Left cardiac atrium (tissue), 4 donors: ENCODE data around the gene CAPN9. TPM values are rescaled to one million over a fixed set of nuclear protein-coding genes. Genes with fewer than 3 reads are reported as not detected.
A peak's percentile ranks its signal among the peaks of the same experiment; 100 is the strongest.
"Not testable (repeated sequence)": the region's sequence is repeated elsewhere in the genome, so short reads cannot be mapped to it uniquely, and the experiment has no call there.

Experiments used
- ATAC-seq, 2 donors: fragments of 200-7000 bp; cut with Tn5 transposase; one replicate each; pipeline ENCODE4 v1.9.1; 2020; ENCODE audit warnings: mild to moderate bottlenecking in 2 of 2, moderate library complexity in 2 of 2
- DNase-seq: peaks from one replicate; pipeline ENCODE4 v3.0.0-alpha.2; 2020
- intact Hi-C, 2 donors: fragments of 100-400 bp; cut with DNase I; formaldehyde crosslinking; loops; one replicate each; pipeline versions ENCODE4 v1.14.1 to v1.15.1; 2022 to 2023
- long read RNA-seq: library from polyadenylated mRNA; unstranded; transcript quantifications from one replicate; pipeline ENCODE4 v2.0.0, GENCODE V29; 2021
- total RNA-seq, 2 donors: library from RNA; stranded (reverse); fragmentation: NEBNext Ultra II Directional; extraction: Animal tissue kit (Norgen Biotek cat#: 25700); gene quantifications; one replicate each; pipeline ENCODE4 v1.2.1, GENCODE V29; 2021
- donor health status: DM: no; HTN: yes; CAD: no.
- donor health status: DM: no; HTN: yes; CAD: no; lungs with severe emphysema.
- donor health status: DM: yes; HTN: yes; CAD: no.
- donor health status: Dilated cardiomyopathy.

Gene CAPN9
- under 1 TPM; 0.18 to 0.24 TPM for total RNA-seq
- long read RNA-seq = 0 reads

- intact Hi-C loops = no loop called here
- ATAC-seq = no peak
- no peak for DNase-seq
These were observed at the start of gene CAPN9 for GRCh38 chr1:230747127-230747730. Gene CAPN9 (plus strand): TSS chr1:230747388. CDS start chr1:230747497, 109 bp downstream.

GRCh38 chr1:230698130-230698529, 49.1 kb upstream of the CAPN9 start:
- DNase-seq (no peak), ATAC-seq (no peak)
- intact Hi-C loops = no loop called here

GRCh38 chr1:230698964-230699363, 48.2 kb upstream of the CAPN9 start:
- DNase-seq, intact Hi-C loops, ATAC-seq: not testable (repeated sequence)

GRCh38 chr1:230699716-230700115, 47.5 kb upstream of the CAPN9 start:
- no peak for DNase-seq
- intact Hi-C loops = no loop called here
- no peak for ATAC-seq

- ATAC-seq = no peak
- intact Hi-C loops = no loop called here
- DNase-seq = no peak
These were observed 47.1 kb upstream of the CAPN9 start for GRCh38 chr1:230700132-230700531.

GRCh38 chr1:230701434-230701833, 45.8 kb upstream of the CAPN9 start:
- intact Hi-C loops = no loop called here
- ATAC-seq = no peak
- DNase-seq = no peak

- ATAC-seq = no peak
- intact Hi-C loops = no loop called here
- DNase-seq = no peak
These were observed 45.1 kb upstream of the CAPN9 start for GRCh38 chr1:230701895-230702768.

- no peak for ATAC-seq
- intact Hi-C loops = no loop called here
- no peak for DNase-seq
These were observed 44.1 kb upstream of the CAPN9 start for GRCh38 chr1:230702934-230703678.

GRCh38 chr1:230703679-230704385, 43.4 kb upstream of the CAPN9 start:
- no peak for ATAC-seq
- no peak for DNase-seq
- intact Hi-C loops = no loop called here

GRCh38 chr1:230704830-230705229, 42.4 kb upstream of the CAPN9 start:
- intact Hi-C loops = no loop called here
- DNase-seq (no peak), ATAC-seq (no peak)

- ATAC-seq = no peak
- no peak for DNase-seq
- intact Hi-C loops = no loop called here
These were observed 41.7 kb upstream of the CAPN9 start for GRCh38 chr1:230705289-230706019.

GRCh38 chr1:230706020-230706699, 41.0 kb upstream of the CAPN9 start:
- ATAC-seq (no peak), DNase-seq (no peak)
- intact Hi-C loops = no loop called here

GRCh38 chr1:230706887-230707731, 40.1 kb upstream of the CAPN9 start:
- DNase-seq = no peak
- no peak for ATAC-seq
- intact Hi-C loops = no loop called here

GRCh38 chr1:230707732-230708630, 39.2 kb upstream of the CAPN9 start:
- no peak for DNase-seq
- intact Hi-C loops = no loop called here
- ATAC-seq = no peak

GRCh38 chr1:230708631-230709580, 38.3 kb upstream of the CAPN9 start:
- intact Hi-C loops = no loop called here
- DNase-seq (peak; percentile 46), ATAC-seq (peak; percentile 33 to 48)
